IPS-NIHi7 (cell line): ENCODE measurements around the gene R3HDM4.
"Not testable (repeated sequence)": the region's sequence is repeated elsewhere in the genome, so short reads cannot be mapped to it uniquely, and the experiment has no call there.

Experiments used
- DNase-seq: peaks from one replicate; pipeline ENCODE4 v3.0.0; 2012; ENCODE audit warnings: mixed read lengths; ENCODE audit errors: extremely low spot score

R3HDM4 gene

DNA sequence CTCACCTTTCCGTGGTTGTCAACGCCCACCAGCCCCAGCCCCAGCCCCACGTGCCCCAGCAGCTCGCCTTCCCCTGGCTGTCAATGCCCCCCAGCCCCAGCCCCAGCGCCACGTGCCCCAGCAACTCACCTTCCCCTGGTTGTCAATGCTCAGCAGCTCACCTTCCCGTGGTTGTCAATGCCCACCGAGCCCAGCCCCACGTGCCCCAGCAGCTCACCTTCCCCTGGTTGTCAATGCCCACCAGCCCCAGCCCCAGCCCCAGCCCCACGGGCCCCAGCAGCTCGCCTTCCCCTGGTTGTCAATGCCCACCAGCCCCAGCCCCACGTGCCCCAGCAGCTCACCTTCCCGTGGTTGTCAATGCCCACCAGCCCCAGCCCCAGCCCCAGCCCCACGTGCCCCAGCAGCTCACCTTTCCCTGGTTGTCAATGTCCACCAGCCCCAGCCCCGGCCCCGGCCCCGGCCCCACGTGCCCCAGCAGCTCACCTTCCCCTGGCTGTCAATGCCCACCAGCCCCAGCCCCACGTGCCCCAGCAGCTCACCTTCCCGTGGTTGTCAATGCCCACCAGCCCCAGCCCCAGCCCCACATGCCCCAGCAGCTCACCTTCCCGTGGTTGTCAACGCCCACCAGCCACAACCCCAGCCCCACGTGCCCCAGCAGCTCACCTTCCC, 34.9 kb downstream of the R3HDM4 start:
- not testable (repeated sequence) for DNase-seq

DNA sequence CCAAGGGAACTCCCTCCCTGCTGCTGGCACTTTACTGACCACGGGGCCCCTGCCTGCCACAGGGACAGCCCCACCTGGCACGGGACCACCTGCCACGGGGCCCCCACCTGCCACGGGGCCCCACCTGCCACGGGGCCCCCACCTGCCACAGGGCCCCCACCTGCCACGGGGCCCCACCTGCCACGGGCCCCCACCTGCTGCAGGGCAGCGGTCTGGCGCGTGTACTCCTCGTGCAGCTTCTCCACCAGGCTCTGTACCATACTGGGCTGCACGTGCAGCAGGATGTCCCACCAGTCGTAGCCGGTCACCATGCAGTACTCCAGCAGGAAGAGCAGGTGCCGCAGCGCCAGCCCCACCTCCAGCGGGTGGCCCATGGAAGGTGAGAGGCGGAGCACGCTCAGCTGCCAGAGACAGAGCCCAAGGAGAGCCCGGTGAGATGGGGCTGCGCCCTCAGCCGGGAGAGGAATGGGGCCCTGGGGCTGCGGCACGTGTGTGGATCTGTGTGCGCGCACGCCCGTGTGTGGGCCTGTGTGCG, 36.2 kb downstream of the R3HDM4 start:
- DNase-seq = no peak

DNA sequence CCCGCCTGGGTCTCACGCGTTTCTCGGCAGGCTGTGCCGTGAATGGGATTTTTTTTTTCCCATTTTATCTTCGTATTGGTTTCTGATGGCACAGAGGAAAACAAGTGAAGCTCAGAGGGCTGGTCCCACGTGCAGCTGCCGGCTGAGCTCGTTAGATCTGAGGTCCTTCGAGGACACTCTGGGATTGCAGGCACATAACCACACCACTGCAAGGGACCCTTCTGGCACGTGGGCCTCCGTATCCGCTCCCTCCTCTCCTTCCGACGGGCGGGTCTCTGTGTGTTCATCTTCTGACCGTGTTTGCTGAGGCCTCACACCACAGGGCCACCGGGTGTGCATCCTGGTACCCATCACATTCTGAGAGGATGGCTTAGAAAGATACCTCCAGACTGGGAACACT, 36.9 kb downstream of the R3HDM4 start:
- no peak for DNase-seq

DNA sequence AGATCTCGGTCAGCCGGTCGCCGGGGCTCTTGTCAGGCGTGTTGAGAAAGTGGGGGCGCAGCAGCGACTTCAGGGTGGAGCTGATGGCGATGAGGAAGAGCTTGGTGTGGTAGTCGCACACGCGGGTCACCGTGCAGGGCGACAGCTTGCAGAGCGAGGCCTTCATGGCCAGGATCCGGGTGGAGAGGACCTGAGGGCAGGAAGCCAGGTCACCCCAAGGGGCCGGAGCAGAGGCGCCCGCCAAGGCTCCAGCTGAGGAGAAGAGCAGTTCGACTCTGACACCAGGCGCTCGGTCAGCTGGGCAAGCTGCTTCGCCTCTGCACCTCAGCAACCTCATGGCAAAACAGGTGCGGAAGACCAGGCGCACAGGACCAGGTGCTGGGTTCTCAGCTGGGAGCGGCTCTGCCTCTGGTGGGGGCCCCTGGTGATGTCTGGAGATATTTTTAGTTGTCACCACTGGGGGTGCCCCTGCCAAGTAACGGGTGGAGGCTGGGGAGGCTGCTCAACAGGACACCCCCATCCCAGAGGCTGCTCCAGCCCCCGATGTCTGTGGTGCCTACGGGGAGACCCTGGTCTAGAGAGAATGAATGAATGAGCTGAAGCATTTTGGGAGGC, 37.6 kb downstream of the R3HDM4 start:
- no peak for DNase-seq

DNA sequence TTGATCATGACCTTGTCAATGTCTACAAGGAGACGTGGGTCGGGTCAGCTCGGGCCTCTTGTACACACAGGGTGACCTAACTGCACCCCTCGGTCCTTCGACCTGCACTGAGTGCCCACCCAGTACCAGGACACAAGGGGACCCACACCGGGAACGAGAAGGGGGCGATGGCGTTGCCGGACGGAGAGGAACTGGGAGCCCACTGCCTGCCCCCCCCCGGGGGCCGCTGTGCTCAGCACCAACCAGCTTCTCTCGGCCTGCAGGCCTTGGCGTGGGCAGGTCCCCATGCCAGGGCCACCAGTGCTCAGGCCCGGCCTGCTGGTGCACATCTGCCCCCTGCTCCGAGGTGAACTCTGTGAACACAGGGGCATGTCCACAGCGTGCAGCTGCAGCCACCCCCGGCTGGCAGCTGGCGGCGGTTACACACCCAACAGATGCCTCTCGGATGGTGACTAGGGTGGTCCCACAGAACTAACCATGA, 39.4 kb downstream of the R3HDM4 start:
- no peak for DNase-seq

DNA sequence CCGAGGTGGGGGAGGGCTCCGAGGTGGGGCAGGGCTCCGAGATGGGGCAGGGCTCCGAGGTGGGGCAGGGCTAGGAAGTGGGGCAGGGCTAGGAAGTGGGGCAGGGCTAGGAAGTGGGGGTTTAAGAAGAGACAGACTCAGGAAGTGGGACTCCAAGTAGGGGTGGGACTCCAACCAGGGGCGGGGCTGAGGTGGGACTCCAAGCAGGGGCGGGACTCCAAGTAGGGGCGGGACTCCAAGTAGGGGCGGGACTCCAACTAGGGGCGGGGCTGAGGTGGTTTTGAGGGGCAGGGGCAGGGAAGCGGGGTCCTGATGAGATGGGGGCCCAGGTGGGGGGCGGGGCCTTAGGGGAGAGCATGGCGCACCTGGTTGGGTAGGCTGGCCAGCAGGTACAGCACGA, 39.9 kb downstream of the R3HDM4 start:
- peak; percentile 67 for DNase-seq

DNA sequence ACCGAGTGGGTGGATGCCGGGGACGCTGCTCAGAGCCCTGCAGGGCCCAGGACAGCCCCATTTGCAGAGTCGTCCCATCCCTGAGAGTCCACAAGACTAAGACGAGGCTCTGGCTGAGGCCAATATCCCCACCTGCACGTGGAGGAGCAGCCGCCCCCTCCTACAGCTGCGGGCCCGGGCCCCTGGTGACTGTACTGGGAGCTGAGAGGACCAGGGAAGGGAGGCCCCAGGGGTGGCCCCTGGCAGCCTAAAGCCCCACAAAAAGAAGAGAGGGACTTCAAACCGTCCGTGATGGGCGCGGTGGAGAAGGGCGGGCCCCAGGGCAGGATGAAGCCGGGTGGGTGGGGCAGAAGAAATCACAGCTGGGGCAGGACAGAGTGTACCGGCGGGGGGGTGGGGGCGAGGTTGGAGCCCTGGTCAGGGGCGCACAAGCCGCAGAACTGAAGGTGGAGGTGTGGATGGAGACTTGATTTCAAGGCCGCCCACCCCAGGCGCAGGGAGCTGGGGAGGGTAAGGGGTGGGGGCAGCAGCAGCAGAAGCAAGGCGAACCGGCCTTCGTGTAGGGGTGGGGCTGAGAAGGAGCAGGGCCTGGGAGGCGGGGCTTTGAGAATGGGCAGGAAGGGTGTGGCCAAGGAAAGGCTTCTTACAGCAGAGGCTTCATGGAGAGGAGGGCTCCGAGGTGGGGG, 40.6 kb downstream of the R3HDM4 start:
- peak; percentile 81 for DNase-seq

DNA sequence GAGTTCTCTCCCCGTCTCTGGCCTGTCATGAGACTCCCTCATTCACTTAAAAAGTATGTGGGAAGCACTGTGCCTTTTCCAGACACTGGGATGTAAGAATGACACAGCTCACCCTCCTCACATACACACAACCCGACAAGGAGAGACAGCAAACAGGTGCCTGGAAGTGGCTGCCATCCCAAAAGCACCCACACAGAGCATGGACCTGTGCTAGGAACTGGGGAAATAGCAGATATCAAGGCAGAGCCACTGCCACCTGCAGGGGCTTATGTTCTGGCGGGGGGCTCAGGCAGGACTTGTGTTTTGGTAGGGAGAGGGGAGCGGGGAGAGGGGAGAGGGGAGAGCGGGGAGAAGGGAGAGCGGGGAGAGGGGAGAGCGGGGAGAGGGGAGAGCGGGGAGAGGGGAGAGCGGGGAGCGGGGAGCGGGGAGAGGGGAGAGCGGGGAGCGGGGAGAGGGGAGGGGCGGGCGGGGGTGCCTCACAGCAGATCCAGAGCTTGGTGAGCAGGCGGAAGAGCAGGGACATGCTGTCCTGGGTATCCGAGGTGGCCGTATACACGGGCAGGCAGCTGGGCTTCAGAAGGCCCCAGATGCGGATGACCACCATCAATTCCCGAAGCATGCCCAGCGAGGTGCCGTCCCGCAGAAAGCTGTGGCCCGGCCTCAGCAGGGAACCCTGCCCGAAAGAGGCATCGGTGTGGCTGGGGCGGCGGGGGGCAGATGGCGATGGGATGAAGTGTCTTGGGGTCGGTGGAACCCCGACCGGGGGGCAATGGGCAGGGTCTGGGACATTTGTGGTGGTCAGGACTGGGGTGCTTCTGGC, 41.4 kb downstream of the R3HDM4 start:
- DNase-seq = no peak

DNA sequence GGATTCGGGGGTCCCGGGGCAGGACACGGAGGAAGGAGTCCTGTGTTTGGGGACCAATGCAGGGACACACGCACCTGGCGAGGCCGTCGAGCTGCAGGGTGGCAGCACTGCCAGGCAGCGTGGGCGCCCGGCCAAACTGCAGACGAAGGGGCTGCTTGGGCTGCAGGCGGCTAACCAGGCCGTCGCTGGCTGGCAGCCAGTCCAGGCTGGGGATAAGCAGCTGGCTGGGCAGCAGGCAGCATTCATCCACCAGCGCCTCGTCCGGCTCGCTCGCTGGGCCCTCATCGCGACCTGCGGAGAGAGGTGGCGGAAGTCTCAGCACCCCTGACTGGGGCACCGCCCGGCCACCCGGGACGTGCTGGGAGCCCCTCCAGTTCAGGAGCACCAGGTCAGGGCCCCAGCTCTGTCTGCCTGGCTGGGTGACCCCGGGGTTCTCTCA, 42.0 kb downstream of the R3HDM4 start:
- no peak for DNase-seq

DNA sequence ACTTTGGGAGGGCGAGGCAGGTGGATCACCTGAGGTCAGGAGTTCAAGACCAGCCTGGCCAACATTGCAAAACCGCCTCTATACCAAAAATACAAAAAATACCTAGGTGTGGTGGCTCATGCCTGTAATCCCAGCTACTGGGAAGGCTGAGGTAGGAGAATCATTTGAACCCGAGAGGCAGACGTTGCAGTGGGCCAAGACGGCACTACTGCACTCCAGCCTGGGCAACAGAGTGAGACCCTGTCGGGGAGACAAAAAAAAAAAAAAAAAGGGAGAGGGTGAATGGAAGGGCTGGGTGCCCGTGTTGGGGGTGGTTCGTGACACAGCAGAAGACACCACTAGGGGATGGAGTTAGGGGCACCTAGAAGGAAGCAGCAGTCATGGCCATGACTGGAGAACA, 42.7 kb downstream of the R3HDM4 start:
- no peak for DNase-seq

DNA sequence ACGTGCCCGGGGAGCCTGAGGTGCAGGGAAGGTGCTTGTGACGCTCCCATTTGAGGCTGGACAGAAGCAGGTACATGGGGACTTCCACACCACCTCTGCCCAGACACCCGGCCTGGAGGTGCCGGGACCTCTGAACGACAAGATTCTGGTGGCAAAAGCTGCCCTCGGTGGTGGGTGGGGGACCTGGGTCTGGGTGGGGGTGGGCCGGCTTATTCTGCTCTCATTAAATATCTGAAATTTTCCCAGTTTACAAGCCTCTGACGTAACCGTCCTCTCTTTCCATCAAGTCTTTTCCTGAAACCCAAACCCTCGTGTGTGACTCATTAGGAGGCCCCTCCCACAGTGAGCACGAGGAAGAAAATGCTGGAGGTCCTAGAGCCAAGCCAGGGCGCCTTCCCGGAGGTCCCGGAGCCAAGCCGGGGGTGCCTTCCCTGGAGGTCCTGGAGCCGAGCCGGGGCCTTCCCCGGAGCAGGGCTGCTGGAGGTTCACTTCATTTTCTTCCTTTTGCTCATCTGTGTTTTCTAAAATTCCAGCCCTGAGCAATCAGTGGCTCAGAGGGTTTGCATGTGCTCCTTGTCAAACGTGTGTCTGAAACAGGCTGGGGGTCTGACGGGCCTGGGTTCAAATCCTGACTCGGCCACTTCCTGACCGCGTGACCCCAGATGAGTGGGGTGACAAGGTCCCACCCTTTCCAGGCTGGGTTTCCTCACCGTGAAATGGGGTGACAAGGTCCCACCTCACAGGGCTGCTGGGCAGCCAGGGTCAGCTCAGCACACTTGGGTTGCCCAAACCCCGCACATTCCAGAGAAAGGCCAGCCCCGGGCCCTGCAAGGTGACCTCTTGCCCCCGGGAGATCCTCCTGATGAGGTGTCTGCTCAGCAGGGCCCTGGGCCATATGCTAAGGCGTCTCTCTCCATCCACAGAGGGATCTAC, 43.5 kb downstream of the R3HDM4 start:
- no peak for DNase-seq

DNA sequence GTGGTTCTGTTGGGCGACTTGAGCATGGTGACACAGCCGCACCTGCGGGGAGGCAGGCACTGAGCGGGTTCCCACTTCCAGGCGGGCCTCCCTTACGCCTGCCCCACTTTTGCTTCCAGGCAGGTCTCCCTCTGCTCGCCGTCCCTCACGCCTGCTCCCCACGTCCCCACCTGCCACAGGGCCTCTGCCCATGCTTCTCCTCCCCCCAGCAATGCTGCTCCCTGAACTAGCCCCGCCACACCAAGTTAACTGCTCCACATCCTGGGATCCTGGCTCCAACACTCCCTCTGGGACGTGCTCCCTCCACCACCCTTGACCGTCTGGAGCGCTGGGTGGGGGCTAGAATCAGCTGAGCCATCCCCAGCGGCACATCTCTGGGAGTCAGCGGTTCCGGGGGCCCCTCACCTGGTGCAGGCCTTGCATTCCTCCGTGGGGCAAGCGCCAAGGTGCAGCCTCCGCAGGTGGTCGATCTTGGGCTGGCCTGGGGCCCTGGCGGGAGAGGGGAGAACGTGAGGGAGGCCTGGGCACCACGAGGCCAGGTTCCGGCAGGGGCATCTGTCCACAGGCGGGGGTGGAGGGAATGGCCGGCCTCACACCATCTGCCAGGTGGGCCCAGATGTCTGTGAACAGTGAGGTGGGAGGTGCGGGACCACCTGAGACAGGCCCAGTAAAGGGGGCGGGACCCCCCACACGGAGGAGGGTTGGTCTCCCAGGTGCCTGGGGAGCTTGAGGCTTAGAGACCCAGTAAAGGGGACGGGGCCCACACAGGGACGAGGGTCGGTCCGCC, 44.4 kb downstream of the R3HDM4 start:
- DNase-seq = no peak

DNA sequence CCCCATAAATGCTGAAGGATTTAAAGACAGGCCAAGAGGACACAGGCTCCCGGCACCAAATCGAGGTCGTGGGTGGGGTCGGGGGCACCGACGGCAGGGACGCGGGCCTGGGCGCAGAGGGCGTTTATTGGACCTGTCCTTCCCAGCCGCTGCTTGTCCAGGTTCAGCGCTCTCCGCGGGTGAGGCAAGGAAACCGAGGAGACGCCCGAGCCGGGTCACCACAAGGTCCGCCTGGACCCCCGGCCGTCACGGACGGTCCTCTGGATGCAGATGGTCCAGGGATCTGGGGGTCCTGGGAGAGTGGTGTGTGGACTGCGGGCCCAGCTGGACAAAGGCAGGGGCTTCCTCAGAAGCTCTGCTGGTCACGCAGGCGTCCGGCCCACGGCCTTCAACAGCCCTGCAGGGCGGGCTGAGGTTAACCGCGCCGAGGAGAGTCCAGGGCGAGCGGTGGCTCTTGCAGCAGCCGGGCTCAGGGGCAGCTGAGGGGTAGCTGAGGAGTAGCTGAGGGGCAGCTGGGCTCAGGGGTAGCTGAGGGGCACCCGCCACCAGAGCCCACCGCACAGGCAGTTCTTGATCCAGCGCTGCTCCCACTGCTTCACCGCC, 45.1 kb downstream of the R3HDM4 start:
- DNase-seq = no peak

DNA sequence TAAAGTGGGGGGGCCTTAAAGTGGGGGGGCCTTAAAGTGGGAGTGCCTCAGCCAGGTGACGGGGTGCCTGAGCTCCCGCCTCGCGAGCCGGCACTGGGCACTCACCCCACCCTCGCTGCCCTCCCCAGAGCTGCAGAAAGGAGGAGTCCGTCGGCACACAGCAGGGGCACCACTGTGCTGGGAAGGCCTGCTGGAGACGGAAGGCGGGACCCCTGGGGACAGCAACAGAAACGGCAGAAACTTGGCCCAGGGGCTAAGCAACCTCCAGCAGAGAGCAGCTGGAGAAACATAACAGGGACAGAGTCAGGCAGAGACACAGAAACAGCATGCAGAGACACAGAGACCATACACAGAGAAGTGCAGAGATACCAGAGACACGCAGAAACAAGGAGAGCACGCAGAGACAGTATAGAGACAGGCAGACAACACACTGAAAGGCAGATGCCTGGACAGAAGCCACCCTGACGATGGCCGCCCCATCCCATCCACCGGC, 45.7 kb downstream of the R3HDM4 start:
- DNase-seq = no peak

DNA sequence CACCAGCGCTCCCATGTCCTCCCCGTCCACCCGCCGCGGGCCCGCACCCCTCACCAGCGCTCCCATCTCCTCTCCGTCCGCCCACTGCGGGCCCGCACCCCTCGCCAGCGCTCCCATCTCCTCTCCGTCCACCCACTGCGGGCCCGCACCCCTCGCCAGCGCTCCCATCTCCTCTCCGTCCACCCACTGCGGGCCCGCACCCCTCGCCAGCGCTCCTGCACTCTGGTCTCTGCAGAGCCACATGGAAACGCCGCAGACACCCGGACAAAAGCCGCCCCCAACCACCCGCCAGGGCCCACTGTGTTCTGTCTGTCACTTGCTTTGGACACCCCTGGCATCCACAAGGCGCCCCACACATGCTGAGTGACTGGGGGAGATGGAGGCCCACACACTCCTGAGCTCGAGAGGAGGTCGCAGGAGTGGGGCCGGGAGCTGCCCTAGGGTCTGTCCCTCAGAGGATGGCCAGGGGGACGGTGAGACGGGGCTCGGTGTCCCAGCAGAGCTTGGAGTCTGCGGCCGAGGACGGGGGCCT, 46.2 kb downstream of the R3HDM4 start:
- no peak for DNase-seq

DNA sequence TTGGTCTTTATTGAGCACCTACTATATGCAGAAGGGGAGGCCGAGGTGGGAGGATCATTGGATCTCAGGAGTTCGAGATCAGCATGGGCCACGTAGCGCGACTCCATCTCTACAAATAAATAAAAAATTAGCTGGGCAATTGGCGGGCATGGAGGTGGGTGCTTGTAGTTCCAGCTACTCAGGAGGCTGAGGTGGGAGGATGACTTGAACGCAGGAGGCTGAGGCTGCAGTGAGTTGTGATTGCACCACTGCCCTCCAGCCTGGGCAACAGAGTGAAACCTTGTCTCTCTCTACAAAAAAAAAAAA, 49.8 kb downstream of the R3HDM4 start:
- DNase-seq = no peak

DNA sequence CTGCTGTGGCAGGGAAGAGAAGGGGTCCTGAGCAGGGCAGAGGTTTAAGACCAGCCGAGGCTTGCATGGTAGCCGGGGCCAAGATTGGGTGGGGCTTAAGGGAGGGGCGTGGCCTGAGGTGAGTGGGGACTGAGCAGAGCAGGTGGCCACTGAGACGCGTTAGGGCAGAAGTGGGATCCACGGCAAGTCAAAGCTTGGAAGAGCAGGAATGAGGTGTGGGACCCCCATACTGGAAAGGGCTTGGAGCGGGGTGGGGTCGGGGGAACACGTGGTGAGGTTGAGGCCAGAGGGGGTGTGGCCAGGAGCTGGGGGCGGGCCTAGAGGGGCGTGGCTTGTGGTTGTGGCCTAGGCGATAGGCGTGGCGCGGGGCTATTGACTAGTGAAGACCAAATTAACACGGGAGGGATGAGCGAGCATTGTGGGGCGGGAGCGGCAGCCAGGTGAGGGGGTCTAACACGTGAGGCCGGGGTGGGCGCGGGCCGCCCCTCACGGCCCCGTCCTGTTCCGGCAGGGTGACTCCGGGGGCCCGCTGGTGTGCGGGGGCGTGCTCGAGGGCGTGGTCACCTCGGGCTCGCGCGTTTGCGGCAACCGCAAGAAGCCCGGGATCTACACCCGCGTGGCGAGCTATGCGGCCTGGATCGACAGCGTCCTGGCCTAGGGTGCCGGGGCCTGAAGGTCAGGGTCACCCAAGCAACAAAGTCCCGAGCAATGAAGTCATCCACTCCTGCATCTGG, 50.3 kb downstream of the R3HDM4 start:
- DNase-seq = peak; percentile 84

DNA sequence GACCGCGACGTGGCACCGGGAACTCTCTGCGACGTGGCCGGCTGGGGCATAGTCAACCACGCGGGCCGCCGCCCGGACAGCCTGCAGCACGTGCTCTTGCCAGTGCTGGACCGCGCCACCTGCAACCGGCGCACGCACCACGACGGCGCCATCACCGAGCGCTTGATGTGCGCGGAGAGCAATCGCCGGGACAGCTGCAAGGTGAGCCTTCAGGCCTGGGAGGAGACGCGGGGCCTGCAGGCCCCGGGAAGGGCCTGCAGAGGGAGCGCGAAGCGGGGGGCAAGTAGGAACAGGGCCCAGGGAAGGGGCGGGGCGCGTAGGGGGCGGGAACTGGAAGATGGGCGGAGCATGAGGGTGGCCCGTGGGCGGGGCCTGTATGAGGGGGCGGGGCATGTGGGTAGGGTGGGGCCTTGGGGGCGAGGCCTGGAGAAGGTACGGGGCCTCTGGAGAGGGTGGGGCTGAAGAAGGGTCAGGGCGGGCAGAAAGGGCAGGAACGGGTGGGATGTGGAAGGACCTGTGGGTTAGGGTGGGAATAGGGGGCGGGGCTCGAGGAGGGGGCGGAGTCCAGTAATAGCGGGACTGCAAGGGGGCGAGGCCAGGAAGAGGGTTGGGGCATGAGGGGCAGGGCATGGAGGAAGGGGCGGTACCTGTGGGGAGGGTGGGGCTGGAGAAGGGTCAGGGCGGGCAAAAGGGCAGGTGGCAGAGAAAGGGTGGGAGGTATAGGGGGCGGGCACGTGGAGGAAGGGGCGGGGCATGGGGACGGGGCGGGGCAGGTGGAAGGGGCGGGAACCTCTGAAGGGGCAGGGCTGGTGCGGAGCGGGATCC, 51.1 kb downstream of the R3HDM4 start:
- DNase-seq = peak; percentile 96
